ENCODE data around the gene CAMK2B.
A peak's percentile ranks its signal among the peaks of the same experiment; 100 is the strongest.

The CAMK2B gene

GRCh38 chr7:44228571-44229350 is 96.6 kb downstream of the CAMK2B start:
- Histone ChIP-seq H3K4me3 (ENCODE audit: low read length) (no peak overlapping the region), H3K9ac (ENCODE audit: low read depth, low read length) (no peak overlapping the region), H3K9me3 (replicated peaks; ENCODE audit: low read length) (no peaks in the 10 kb centered on the region), H3K27me3 (ENCODE audit: control insufficient read depth, insufficient read depth, low read length) (peaks cover 27% of the 10 kb centered on the region), H3K4me2 (ENCODE audit: low read length) (no peak overlapping the region), H3K36me3 (ENCODE audit: insufficient read depth, low read length) (no peaks in the 10 kb centered on the region), H3K4me1 (ENCODE audit: control insufficient read depth, insufficient read depth, low read length) (peaks cover 8% of the 10 kb centered on the region)

GRCh38 chr7:44227911-44228310 is 97.5 kb downstream of the CAMK2B start:
- H3K9me3 ChIP-seq (replicated peaks; ENCODE audit: low read length): no peaks in the 10 kb centered on the region
- H3K4me1 ChIP-seq (ENCODE audit: control insufficient read depth, insufficient read depth, low read length): peaks cover 8% of the 10 kb centered on the region
- no peak overlapping the region for H3K4me2 ChIP-seq (ENCODE audit: low read length)
- no peak overlapping the region for H3K4me3 ChIP-seq (ENCODE audit: low read length)
- H3K27me3 ChIP-seq (ENCODE audit: control insufficient read depth, insufficient read depth, low read length): peaks cover 34% of the 10 kb centered on the region
- no peak overlapping the region for H3K9ac ChIP-seq (ENCODE audit: low read depth, low read length)
- H3K36me3 ChIP-seq (ENCODE audit: insufficient read depth, low read length): no peaks in the 10 kb centered on the region

GRCh38 chr7:44226396-44226753 is 99.0 kb downstream of the CAMK2B start:
- no peak overlapping the region for H3K9ac ChIP-seq (ENCODE audit: low read depth, low read length)
- H3K36me3 ChIP-seq (ENCODE audit: insufficient read depth, low read length): no peaks in the 10 kb centered on the region
- H3K4me2 ChIP-seq (ENCODE audit: low read length): peak overlapping the region; percentile 76
- H3K27me3 ChIP-seq (ENCODE audit: control insufficient read depth, insufficient read depth, low read length): peaks cover 35% of the 10 kb centered on the region
- peaks cover 8% of the 10 kb centered on the region for H3K4me1 ChIP-seq (ENCODE audit: control insufficient read depth, insufficient read depth, low read length)
- H3K9me3 ChIP-seq (replicated peaks; ENCODE audit: low read length): no peaks in the 10 kb centered on the region
- H3K4me3 ChIP-seq (ENCODE audit: low read length): no peak overlapping the region

- Histone ChIP-seq H3K27me3 (ENCODE audit: control insufficient read depth, insufficient read depth, low read length) (peaks cover 35% of the 10 kb centered on the region), H3K9ac (ENCODE audit: low read depth, low read length) (no peak overlapping the region), H3K4me2 (ENCODE audit: low read length) (peak overlapping the region; percentile 76)
Measured at GRCh38 chr7:44225566-44226395, 99.6 kb downstream of the CAMK2B start.

GRCh38 chr7:44224974-44225565 is 100.3 kb downstream of the CAMK2B start:
- no peak overlapping the region for H3K4me3 ChIP-seq (ENCODE audit: low read length)
- H3K4me1 ChIP-seq (ENCODE audit: control insufficient read depth, insufficient read depth, low read length): peaks cover 8% of the 10 kb centered on the region
- no peaks in the 10 kb centered on the region for H3K9me3 ChIP-seq (replicated peaks; ENCODE audit: low read length)
- H3K9ac ChIP-seq (ENCODE audit: low read depth, low read length): no peak overlapping the region
- no peak overlapping the region for H3K4me2 ChIP-seq (ENCODE audit: low read length)
- peaks cover 35% of the 10 kb centered on the region for H3K27me3 ChIP-seq (ENCODE audit: control insufficient read depth, insufficient read depth, low read length)
- H3K36me3 ChIP-seq (ENCODE audit: insufficient read depth, low read length): no peaks in the 10 kb centered on the region

More at GRCh38 chr7:44225566-44226395, 99.6 kb downstream of the CAMK2B start:
- no peaks in the 10 kb centered on the region for H3K9me3 ChIP-seq (replicated peaks; ENCODE audit: low read length)
- no peaks in the 10 kb centered on the region for H3K36me3 ChIP-seq (ENCODE audit: insufficient read depth, low read length)
- H3K4me3 ChIP-seq (ENCODE audit: low read length): peak overlapping the region; percentile 33
- H3K4me1 ChIP-seq (ENCODE audit: control insufficient read depth, insufficient read depth, low read length): peaks cover 8% of the 10 kb centered on the region

GRCh38 chr7:44224080-44224973 is 101.1 kb downstream of the CAMK2B start:
- Histone ChIP-seq H3K4me1 (ENCODE audit: control insufficient read depth, insufficient read depth, low read length) (peaks cover 8% of the 10 kb centered on the region), H3K9ac (ENCODE audit: low read depth, low read length) (no peak overlapping the region), H3K4me2 (ENCODE audit: low read length) (no peak overlapping the region)

GRCh38 chr7:44223362-44224079 is 101.9 kb downstream of the CAMK2B start:
- H3K9me3 ChIP-seq (replicated peaks; ENCODE audit: low read length): peaks cover 10% of the 10 kb centered on the region

More at GRCh38 chr7:44224080-44224973, 101.1 kb downstream of the CAMK2B start:
- H3K36me3 ChIP-seq (ENCODE audit: insufficient read depth, low read length): no peaks in the 10 kb centered on the region
- H3K27me3 ChIP-seq (ENCODE audit: control insufficient read depth, insufficient read depth, low read length): peaks cover 35% of the 10 kb centered on the region
- H3K4me3 ChIP-seq (ENCODE audit: low read length): no peak overlapping the region
- H3K9me3 ChIP-seq (replicated peaks; ENCODE audit: low read length): peaks cover 4% of the 10 kb centered on the region

GRCh38 chr7:44222776-44223261 is 102.6 kb downstream of the CAMK2B start:
- Histone ChIP-seq H3K4me2 (ENCODE audit: low read length) (no peak overlapping the region), H3K9ac (ENCODE audit: low read depth, low read length) (no peak overlapping the region), H3K27me3 (ENCODE audit: control insufficient read depth, insufficient read depth, low read length) (peaks cover 35% of the 10 kb centered on the region), H3K36me3 (ENCODE audit: insufficient read depth, low read length) (no peaks in the 10 kb centered on the region), H3K4me3 (ENCODE audit: low read length) (no peak overlapping the region), H3K9me3 (replicated peaks; ENCODE audit: low read length) (peaks cover 12% of the 10 kb centered on the region), H3K4me1 (ENCODE audit: control insufficient read depth, insufficient read depth, low read length) (peaks cover 8% of the 10 kb centered on the region)

More at GRCh38 chr7:44223362-44224079, 101.9 kb downstream of the CAMK2B start:
- Histone ChIP-seq H3K9ac (ENCODE audit: low read depth, low read length) (no peak overlapping the region), H3K4me2 (ENCODE audit: low read length) (no peak overlapping the region), H3K4me1 (ENCODE audit: control insufficient read depth, insufficient read depth, low read length) (peaks cover 8% of the 10 kb centered on the region), H3K4me3 (ENCODE audit: low read length) (no peak overlapping the region), H3K27me3 (ENCODE audit: control insufficient read depth, insufficient read depth, low read length) (peaks cover 35% of the 10 kb centered on the region), H3K36me3 (ENCODE audit: insufficient read depth, low read length) (no peaks in the 10 kb centered on the region)

GRCh38 chr7:44222074-44222473 is 103.3 kb downstream of the CAMK2B start:
- Histone ChIP-seq H3K4me1 (ENCODE audit: control insufficient read depth, insufficient read depth, low read length) (peaks cover 8% of the 10 kb centered on the region), H3K27me3 (ENCODE audit: control insufficient read depth, insufficient read depth, low read length) (peaks cover 35% of the 10 kb centered on the region), H3K4me2 (ENCODE audit: low read length) (no peak overlapping the region), H3K9ac (ENCODE audit: low read depth, low read length) (no peak overlapping the region), H3K36me3 (ENCODE audit: insufficient read depth, low read length) (no peaks in the 10 kb centered on the region), H3K9me3 (replicated peaks; ENCODE audit: low read length) (peaks cover 12% of the 10 kb centered on the region), H3K4me3 (ENCODE audit: low read length) (no peak overlapping the region)

GRCh38 chr7:44221231-44221791 is 104.1 kb downstream of the CAMK2B start:
- Histone ChIP-seq H3K4me1 (ENCODE audit: control insufficient read depth, insufficient read depth, low read length) (peaks cover 8% of the 10 kb centered on the region), H3K4me2 (ENCODE audit: low read length) (no peak overlapping the region), H3K9ac (ENCODE audit: low read depth, low read length) (no peak overlapping the region), H3K9me3 (replicated peaks; ENCODE audit: low read length) (peaks cover 12% of the 10 kb centered on the region), H3K36me3 (ENCODE audit: insufficient read depth, low read length) (no peaks in the 10 kb centered on the region), H3K27me3 (ENCODE audit: control insufficient read depth, insufficient read depth, low read length) (peaks cover 32% of the 10 kb centered on the region), H3K4me3 (ENCODE audit: low read length) (no peak overlapping the region)

All from skeletal muscle satellite cell (primary cell).